CD4-positive, alpha-beta T cell treated with Interleukin-6 for 4 hours (primary cell): ENCODE data around the gene HOXD10.

Experiments used
- DNase-seq: peaks from one replicate; pipeline ENCODE4 v3.0.0-alpha.2; 2020; ENCODE audit warnings: mixed read lengths

The HOXD10 gene

GRCh38 chr2:176123411-176124109 is 7.0 kb downstream of the HOXD10 start:
- no peak for DNase-seq

- no peak for DNase-seq
Measured at GRCh38 chr2:176124110-176124946, 7.8 kb downstream of the HOXD10 start.

GRCh38 chr2:176124947-176125771 is 8.6 kb downstream of the HOXD10 start:
- DNase-seq = no peak

GRCh38 chr2:176125772-176126054 is 9.1 kb downstream of the HOXD10 start:
- no peak for DNase-seq

- DNase-seq = peak; percentile 76
Measured at GRCh38 chr2:176126929-176127773, 10.6 kb downstream of the HOXD10 start.

- DNase-seq = no peak
Measured at GRCh38 chr2:176127774-176128072, 11.1 kb downstream of the HOXD10 start.

- no peak for DNase-seq
Measured at GRCh38 chr2:176128172-176128981, 11.8 kb downstream of the HOXD10 start.

GRCh38 chr2:176128982-176129796 is 12.6 kb downstream of the HOXD10 start, which contains the start of gene HOXD8:
Gene HOXD8 (plus strand): TSS chr2:176129705. CDS start chr2:176130367, 662 bp downstream.
- no peak for DNase-seq

- DNase-seq = no peak
Measured at GRCh38 chr2:176129813-176130146, 13.2 kb downstream of the HOXD10 start.

- DNase-seq = no peak
Measured at GRCh38 chr2:176130147-176130956, 13.8 kb downstream of the HOXD10 start.

GRCh38 chr2:176130957-176131847 is 14.6 kb downstream of the HOXD10 start:
- DNase-seq = no peak

GRCh38 chr2:176131848-176132158 is 15.2 kb downstream of the HOXD10 start:
- DNase-seq = no peak

- DNase-seq = no peak
Measured at GRCh38 chr2:176132205-176133171, 15.9 kb downstream of the HOXD10 start.

- DNase-seq = no peak
Measured at GRCh38 chr2:176133389-176133788, 16.8 kb downstream of the HOXD10 start.

GRCh38 chr2:176134035-176134434 is 17.5 kb downstream of the HOXD10 start:
- no peak for DNase-seq

GRCh38 chr2:176135035-176135440 is 18.5 kb downstream of the HOXD10 start:
- no peak for DNase-seq

GRCh38 chr2:176136374-176137251 is 20.0 kb downstream of the HOXD10 start:
- no peak for DNase-seq
